NK-92 (cell line): ENCODE results near the gene NTN3.

ENCODE experiments used
- DNase-seq: peaks from one replicate; lab custom pipeline; 2025; ENCODE audit not compliant: unreplicated experiment; lab: John Stamatoyannopoulos, UW

NTN3 gene

DNA sequence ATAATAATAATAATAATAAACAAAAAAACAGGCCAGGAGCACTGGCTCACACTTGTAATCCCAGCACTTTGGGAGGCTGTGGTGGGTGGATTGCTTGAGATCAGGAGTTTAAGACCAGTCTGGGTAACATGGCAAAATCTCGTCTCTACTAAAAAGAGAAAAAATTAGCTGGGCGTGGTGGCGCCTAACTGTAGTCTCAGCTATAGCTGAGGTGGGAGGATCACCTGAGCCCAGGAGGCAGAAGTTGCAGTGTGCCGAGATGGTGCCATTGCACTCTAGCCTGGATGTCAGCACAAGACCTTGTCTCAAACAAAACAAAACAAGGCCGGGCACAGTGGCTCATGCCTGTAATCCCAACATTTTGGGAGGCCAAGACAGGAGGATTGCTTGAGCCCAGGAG, 23.9 kb downstream of the NTN3 start:
- no peak for DNase-seq

DNA sequence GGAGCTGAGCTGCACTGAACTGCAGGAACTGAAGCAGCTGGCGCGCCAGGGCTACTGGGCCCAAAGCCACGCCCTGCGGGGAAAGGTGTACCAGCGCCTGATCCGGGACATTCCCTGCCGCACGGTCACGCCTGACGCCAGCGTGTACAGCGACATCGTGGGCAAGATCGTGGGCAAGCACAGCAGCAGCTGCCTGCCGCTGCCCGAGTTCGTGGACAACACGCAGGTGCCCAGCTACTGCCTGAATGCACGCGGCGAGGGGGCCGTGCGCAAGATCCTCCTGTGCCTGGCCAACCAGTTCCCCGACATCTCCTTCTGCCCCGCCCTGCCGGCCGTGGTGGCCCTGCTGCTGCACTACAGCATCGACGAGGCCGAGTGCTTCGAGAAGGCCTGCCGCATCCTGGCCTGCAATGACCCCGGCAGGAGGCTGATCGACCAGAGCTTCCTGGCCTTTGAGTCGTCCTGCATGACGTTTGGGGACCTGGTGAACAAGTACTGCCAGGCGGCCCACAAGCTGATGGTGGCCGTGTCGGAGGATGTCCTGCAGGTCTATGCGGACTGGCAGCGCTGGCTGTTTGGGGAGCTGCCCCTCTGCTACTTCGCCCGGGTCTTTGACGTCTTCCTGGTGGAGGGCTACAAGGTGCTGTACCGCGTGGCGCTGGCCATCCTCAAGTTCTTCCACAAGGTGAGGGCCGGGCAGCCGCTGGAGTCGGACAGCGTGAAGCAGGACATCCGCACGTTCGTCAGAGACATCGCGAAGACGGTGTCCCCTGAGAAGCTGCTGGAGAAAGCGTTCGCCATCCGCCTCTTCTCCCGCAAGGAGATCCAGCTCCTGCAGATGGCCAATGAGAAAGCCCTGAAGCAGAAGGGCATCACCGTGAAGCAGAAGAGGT, 25.4 kb downstream of the NTN3 start:
- DNase-seq = no peak

DNA sequence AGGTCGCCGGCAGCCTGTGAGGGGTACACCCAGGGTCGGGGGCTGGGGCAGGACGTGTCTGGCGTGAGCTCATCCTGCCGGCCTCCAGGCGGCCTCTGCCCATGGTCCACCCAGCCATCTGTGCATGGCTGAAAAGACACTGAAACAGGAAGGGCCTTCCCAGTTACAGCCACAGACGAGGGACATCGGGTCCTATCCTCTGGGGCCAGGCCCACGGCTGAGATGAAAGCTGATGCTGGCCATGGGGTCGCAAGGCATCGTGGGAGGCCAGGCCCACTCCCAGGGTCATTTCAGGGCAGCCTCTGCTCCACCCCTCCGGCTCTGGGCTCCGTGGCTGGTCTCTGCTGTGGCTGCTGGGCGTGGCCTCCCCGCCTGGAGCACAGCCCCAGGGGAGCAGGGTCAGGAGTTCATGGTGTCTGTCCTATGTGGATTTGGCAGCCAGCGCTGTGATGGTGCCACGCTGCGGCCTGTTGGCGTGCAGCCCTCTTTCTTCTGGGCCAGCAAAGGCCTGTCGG, 26.1 kb downstream of the NTN3 start:
- DNase-seq = no peak

DNA sequence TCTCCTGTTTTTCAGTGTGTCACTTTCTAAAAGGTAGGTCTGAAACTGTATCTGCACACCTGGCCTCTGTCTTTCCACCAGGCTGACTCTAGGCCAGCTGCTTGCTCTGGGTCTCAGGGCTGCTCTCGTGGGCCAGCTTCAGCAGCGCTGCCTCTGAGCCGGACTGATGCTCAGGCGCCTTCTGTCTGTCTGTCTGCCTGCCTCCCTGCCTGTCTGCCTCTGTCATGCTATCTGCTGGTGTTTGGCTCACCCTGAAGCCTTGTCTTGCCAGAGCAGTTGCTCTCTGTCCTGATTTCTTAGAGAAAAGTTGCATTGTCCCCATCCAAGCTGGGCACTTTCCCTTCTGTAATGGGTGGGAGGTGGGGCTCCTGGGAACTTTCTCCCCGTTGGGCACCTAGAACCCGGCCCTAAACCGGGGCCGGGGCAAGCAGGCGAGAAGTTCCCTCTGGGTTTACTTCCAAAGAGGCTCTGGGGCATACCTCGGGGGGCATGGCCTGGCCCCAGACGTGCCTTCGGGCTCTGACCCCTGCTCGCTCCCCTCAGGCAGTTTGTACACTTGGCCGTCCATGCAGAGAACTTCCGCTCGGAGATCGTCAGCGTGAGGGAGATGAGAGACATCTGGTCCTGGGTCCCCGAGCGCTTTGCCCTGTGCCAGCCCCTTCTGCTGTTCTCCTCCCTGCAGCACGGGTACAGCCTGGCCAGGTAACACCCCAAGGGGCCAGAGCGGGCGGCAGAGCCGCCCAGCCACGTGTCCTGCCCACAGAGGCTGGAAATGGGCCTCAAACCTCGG, 26.8 kb downstream of the NTN3 start:
- no peak for DNase-seq

DNA sequence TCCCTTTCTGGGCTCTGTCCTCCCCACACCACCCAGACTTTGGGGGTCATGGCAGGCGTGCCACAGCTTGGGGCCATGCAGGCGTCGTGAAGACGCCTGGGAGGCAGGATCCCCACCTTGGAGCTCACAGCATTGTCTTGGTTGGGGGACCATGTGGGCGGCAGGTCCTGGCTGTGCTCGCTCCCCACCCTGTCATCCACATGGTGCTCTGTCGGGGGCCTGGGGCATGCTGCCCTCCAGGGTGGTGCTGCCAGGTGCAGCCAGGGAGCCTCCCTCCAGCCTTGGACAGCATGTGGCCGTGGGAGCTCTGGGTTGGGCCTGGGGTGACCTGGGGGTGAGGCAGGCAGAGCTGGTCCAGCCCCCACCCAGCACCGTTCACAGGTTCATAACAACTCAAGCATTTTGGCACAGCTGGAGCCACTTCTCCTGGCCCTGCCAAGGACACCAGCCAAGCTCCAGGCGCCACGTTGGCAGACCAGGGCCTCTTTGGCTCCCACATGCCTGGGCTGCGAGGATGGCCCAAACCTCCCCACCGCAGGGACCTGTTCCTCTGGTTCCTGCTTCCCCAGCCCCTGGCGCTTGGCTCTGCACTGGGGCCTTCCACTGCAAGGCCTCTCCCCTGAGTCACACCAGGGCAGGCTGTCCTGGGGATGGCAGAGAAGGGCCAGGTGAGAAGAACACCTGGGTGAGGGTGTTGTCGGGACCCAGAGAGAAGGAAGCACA, 27.6 kb downstream of the NTN3 start:
- no peak for DNase-seq

DNA sequence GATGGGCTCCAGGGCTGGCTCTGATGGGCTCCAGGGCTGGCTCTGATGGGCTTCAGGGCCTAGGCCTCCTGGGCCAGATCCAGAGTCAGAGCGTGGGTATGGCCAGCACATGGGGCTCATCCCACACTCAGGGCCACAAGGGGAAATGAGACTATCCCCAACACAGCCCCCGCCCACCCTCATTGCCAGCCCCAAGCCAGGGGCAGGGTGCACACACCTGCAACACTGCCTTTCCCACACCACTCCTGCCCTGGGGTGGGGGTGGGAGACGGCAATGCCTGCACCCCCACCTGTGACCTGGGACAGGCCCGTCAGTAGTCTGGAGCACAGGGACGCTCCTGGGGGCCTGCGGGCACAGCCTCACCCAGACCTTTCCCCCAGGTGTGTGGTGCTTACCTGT, 28.4 kb downstream of the NTN3 start:
- no peak for DNase-seq

DNA sequence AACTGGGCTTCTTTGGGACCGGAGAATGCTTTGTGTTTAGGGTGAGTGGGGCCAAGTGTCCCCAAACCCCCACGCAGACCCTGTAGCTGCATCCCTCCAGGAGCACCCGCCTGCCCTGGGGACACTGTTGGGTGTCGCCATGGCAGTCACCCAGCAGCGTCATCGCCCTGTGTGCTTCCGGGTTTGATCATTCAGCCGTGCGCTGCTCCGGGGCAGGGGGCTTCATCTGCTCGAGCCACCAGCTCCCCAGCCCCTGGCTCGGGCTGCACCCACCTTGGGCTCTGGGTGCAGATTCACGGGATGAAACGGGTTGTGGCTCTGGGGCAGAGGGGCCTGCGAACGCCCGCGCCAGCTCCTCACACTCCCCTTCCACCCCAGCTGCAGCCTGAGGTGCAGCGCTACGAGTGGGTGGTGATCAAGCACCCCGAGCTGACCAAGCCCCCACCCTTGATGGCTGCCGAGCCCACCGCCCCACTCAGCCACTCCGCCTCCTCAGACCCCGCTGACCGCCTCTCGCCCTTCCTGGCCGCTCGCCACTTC, 28.9 kb downstream of the NTN3 start:
- DNase-seq = no peak

DNA sequence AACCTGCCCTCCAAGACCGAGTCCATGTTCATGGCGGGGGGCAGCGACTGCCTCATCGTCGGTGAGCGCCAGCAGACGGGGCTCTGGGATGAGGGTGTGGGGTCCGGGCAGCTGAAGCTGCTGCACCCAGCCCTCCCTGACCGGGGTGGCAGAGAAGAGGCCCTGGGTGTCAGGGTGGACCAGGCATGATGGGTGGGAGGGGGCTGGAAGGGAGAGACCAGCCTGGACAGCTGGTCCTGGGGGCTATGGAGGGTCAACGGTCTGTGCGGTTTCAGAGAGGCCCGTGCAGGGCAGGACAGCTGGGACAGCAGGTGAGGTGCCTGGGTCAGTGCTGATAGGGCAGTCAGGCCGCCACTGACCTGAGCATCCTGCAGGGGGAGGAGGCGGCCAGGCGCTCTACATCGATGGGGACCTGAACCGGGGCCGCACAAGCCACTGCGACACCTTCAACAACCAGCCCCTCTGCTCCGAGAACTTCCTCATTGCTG, 29.4 kb downstream of the NTN3 start:
- no peak for DNase-seq

DNA sequence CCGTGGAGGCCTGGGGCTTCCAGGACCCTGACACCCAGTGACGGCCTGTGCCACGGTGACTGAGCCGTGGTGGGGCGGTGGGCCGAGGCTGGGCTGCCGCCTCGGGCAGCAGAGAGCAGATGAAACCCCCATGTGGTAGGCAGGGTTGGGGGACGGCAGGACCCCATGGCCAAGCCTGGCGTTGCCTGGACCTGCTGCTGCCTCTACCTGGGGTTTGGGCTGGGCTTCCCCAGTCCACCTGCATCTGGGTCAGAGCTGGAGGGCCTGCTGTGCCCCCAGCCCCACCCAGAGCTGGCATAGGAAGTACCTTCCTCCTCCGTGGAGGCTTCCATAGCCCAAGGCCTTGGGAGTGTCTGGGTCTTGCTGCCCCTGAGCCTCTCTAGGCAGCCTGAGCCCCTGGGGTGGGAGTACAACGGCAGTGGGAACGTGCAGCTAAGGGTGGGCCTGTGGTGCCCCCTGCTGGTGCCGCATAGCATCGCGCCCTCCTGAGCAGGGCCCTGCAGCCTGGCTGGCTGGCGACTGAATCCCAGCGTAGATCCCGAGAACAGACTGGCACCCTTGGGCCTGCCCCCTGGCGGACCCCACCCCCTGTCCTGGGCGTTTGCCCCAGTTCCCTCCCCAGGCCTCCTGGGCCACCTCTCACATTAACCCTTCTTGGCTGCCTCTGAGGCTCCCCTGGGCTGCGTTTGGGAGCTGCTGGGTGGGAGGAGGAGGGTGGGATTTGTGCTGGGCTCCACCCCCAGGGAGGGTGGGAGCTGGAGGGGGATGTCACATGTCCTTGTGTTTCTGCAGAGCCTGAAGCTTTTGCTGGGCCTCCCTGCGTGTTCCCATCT, 30.0 kb downstream of the NTN3 start:
- no peak for DNase-seq

DNA sequence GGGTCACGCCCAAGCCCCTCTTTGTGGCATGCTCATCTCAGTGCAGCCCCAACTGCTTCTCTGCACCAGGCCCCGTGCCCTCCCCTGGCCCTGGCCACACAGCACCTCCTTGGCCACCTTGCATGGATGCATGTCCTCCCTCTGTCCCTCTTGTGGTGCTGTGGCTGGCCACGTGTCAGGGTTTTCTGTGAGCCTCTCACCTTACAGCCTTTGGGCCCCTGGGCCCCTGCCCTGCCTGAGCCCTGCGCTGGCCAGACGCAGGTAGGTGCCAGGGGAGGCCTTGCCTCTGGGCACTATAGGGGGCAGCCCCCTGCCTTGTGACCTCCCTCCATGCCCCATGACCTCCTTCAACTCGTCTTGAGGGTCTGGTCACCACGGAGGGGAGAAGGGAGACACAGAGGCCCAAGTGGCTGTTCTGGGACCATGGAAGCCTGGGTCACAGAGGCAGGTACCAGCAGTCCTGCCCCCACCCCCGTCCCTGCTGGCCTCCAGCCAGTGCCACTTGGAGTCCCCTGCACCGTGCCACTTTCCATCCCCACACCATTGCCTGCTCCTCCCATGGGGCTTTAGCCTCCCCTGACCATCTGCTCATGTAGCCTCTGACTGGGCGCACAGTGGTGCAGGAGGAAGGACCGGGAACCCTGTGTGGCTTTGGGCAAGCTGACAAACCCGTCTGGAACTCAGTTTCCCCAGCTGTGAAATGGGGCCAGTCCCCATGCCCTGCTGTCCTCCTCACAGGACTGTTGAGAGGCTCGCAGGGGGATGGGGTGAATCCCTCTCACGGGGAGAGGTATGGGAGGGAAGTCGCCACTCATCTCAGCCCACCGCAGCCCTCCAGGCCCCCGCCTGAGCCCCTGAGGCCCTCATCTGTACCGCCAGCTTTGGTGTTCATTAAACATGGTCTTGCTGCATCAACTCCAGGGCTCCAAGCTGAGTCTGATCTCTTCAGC, 31.1 kb downstream of the NTN3 start:
- no peak for DNase-seq

DNA sequence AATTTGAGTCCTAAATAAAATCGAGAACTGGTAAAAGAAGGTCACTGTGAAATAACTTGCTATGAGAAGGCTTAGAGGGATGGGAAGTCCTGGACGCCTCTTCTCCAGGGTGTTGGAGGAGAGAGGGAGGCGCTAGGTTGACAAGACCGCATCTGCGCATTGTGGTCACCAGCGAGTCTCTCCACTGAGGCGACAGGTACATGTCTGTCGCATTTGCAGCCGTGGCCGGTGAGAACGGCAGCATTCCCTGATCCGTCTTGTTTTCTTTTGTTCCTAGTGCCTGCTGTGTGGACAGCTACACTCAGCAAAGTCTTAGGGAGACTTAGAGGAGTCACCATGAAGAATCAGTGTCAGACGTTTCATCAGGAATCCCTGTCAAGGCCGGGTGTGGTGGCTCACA, 34.6 kb downstream of the NTN3 start:
- no peak for DNase-seq

DNA sequence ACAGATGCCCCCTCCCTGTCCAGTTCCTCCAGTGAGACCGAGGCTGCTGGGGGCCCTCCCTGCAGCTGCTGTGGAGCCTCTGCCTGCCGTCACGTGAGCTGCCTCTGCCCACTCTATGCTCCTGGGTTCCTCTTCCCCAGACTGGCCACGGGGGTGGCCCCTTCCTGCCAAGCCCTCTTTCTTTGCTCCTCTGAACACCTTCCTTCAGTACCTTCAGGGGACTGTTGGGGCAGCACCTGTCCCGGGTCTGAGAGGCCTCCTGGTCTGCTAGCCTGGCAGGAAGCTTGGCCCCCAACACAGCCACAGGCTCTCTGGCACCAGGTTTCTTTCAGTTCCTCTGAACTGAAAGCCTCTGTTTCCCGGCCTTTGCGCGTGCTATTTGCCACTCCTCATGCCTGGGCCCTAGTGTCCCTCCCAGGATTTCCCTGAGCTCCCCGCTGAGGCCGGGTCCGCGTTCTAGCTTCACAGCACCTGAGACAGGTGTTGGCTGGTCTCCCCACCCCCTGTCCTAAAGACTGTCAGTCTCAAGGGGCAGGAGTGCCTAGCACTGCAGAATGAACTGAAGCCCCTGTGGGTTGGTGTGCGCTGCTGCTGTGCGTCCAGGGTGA, 36.1 kb downstream of the NTN3 start:
- no peak for DNase-seq

DNA sequence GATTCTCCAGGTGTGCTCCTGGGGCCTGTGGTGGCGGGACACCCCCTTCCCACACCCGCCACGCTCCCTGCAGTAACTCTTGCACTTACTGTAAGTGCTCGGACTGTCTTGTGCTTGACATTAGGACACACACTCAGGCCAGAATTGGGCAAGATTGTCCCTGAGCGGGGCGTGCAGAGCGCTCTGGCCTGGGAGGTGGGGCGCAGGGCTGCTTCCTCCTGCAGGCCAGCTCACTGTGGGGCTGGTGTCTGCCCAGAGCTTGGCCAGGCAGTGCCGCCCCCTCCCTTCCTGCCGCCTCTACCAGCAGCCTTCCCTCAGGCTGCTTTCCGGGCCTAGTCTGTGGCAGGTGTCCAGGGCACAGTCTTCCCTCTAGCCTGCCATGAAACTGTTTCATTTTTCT, 36.6 kb downstream of the NTN3 start:
- no peak for DNase-seq

DNA sequence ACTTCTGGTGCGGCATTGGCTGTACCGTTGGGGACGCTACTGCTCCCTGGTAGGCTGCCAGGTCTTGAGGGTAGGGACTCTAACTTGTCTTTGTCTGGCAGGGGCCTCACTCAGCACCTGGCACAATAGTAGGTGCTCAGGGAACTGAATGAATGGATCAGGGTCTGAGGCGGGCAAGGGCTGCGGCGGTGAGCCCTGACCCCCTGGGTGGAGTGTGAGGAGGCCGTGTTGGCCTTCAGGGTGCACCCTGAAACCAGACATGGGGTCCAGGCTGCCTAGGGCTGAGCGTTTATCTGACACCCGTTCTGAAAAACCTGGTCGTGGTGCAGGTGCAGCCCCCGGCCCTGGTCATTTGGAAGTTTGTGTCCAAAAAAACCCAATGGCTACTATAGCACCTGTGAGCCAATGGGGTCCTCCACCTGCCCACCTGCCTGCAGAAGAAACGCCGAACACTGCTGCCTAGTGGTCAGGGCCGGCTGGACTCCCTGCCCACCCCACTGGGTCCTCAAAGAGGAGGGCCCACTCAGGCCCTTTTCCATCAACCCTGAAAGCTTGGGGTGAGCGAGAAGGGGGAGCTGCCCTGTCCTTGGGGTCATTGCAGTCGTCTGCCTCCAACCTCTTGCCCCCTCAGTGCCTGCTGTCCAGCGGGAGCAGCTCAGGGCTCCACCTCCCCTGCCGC, 37.8 kb downstream of the NTN3 start:
- DNase-seq = no peak

DNA sequence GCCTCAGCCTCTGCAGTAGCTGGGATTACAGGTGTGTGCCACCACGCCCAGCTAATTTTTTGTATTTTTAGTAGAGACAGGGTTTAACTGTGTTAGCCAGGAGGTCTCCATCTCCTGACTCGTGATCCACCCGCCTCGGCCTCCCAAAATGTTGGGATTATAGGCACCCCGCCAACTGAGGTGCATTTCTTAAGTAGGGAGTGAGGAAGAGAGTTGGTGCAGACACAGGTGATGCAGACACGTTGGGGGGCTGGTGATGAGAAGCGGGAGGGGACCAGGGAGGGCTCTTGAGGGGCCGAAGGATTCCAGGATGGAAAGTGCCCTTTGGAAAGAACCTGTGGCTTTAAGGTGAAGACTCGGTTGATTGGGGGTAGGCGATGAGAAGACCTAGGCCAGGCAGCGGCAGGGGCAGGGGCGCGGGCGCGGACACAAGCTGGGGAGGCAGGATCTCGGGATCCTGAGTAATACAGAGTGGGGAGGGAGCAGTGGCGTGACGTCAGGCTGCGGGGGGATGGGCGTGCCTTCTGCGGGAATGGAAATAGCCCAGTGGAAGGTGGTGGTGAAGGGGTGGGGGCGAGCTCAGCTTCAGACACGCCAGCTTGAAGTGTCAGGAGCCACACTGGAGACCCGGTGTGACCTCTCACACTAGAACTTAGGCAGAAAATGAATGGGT, 40.2 kb downstream of the NTN3 start:
- no peak for DNase-seq

DNA sequence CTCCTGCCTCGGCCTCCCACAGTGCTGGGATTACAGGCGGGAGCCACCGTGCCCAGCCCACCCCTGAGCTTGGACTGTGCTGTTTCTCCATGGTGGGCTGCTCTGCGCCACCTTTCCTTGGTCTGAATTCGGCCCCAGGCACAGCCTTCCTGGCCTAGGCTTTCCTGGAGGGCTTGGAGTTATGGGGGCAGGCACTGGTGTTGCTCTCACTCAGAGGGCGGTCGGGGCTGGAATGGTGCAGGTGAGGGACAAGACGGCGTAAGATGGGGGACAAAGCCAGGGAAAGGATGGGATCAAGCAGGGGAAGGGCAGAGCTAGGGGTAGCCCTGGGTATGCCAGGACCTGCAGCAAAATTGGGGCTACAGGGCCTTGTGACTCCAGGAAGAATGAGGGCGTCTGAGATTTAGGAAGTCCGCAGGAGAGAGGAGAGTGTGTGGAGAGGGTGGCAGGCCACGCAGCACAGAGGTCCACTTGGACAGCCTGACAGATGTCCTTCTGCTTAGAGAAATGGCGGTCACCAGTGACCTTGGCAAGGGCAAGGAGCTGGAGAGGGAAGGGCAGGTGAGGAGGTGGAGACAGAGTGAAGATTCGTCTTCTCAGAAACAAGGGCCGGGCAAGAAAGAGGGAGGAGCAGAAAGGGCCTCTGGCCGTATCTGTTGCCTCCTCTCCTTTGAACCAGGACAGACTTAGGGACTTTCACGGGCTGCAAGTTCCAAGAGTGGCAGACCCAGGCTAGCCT, 41.1 kb downstream of the NTN3 start:
- no peak for DNase-seq
